ENCODE data around the gene MARVELD1.
A peak's percentile ranks its signal among the peaks of the same experiment; 100 is the strongest.
"Not testable (repeated sequence)": the region's sequence is repeated elsewhere in the genome, so short reads cannot be mapped to it uniquely, and the experiment has no call there.

The MARVELD1 gene

GRCh38 chr10:97698072-97698655 is 15.4 kb upstream of the MARVELD1 start:
- not testable (repeated sequence) for DNase-seq

GRCh38 chr10:97701438-97702069 is 12.0 kb upstream of the MARVELD1 start:
- peak; percentile 7 for DNase-seq

- no peak for DNase-seq
These were observed 10.0 kb upstream of the MARVELD1 start for GRCh38 chr10:97703398-97704067.

GRCh38 chr10:97704341-97704740 is 9.2 kb upstream of the MARVELD1 start:
- DNase-seq, result no peak

- no peak for DNase-seq
These were observed 8.4 kb upstream of the MARVELD1 start for GRCh38 chr10:97705006-97705670.

- DNase-seq, result no peak
These were observed 6.2 kb upstream of the MARVELD1 start for GRCh38 chr10:97707134-97707861.

GRCh38 chr10:97708167-97708566 is 5.4 kb upstream of the MARVELD1 start:
- DNase-seq, result no peak

GRCh38 chr10:97708976-97709946 is 4.3 kb upstream of the MARVELD1 start:
- no peak for DNase-seq

- no peak for DNase-seq
These were observed 1.6 kb upstream of the MARVELD1 start for GRCh38 chr10:97711640-97712572.

GRCh38 chr10:97713826-97714400 is 383 bp downstream of the MARVELD1 start:
- no peak for DNase-seq

- DNase-seq, result no peak
These were observed 1.1 kb downstream of the MARVELD1 start for GRCh38 chr10:97714401-97715258.

- DNase-seq, result no peak
These were observed 1.8 kb downstream of the MARVELD1 start for GRCh38 chr10:97715259-97715874.

GRCh38 chr10:97717627-97718026 is 4.1 kb downstream of the MARVELD1 start:
- DNase-seq, result no peak

- no peak for DNase-seq
These were observed 4.6 kb downstream of the MARVELD1 start for GRCh38 chr10:97718178-97718577.

- peak; percentile 9 for DNase-seq
These were observed 5.2 kb downstream of the MARVELD1 start for GRCh38 chr10:97718659-97719142.

- no peak for DNase-seq
These were observed 6.1 kb downstream of the MARVELD1 start for GRCh38 chr10:97719602-97720001.

- no peak for DNase-seq
These were observed 8.6 kb downstream of the MARVELD1 start for GRCh38 chr10:97721871-97722780.

- DNase-seq, result no peak
These were observed 9.5 kb downstream of the MARVELD1 start for GRCh38 chr10:97723001-97723400.

All from NCI-H1417 treated with DMSO at 0.1 percent for 48 hours (cell line).